ENCODE measurements around the gene GLT1D1. TPM values are rescaled to one million over a fixed set of nuclear protein-coding genes. Genes with fewer than 3 reads are reported as not detected.
"Not testable (repeated sequence)": the region's sequence is repeated elsewhere in the genome, so short reads cannot be mapped to it uniquely, and the experiment has no call there.

Gene GLT1D1
- total and polyA plus RNA-seq, 7 donors: 0.23 to 0.95 (median 0.49) TPM

- no peaks in the 10 kb centered on the region for H3K36me3 ChIP-seq
- TF ChIP-seq POLR2A (IDR thresholded peaks at IDR 0.05): no peak
- no peaks in the 10 kb centered on the region for H3K4me1 ChIP-seq
- H3K27me3 ChIP-seq: peaks cover 0 to 17% (median 10%) of the 10 kb centered on the region in 3 donors
- no peak overlapping the region for H3K27ac ChIP-seq
- peak; percentile 37 for DNase-seq
- no peak overlapping the region for H3K4me3 ChIP-seq
- WGBS, 2 donors: 95 to 96% methylated on average over 14 of the region's 14 CpGs
- no peaks in the 10 kb centered on the region for H3K9me3 ChIP-seq
- intact Hi-C loops (cut with DNase I): no loop called here
Observed at GRCh38 chr12:128848371-128848770, 4.9 kb upstream of the GLT1D1 start.

- 55 to 59% methylated on average over 6 of the region's 6 CpGs for WGBS, 2 donors
- H3K27ac ChIP-seq: not testable (repeated sequence)
Observed at GRCh38 chr12:128849806-128850205, 3.5 kb upstream of the GLT1D1 start.

GRCh38 chr12:128850400-128850799 is 2.9 kb upstream of the GLT1D1 start:
- no peak for TF ChIP-seq CTCF (IDR thresholded peaks at IDR 0.05)
- Histone ChIP-seq H3K27ac (no peak overlapping the region), H3K36me3 (no peaks in the 10 kb centered on the region), H3K4me3 (no peak overlapping the region), H3K4me1 (peaks cover 0 to 5% (median 4%) of the 10 kb centered on the region in 4 donors), H3K27me3 (peaks cover 0 to 34% (median 18%) of the 10 kb centered on the region in 3 donors), H3K9me3 (no peaks in the 10 kb centered on the region)
- intact Hi-C loops (cut with DNase I): no loop called here
- DNase-seq: no peak
- 68 to 71% methylated on average over 3 of the region's 3 CpGs for WGBS, 2 donors

More at GRCh38 chr12:128849806-128850205, 3.5 kb upstream of the GLT1D1 start:
- H3K36me3 ChIP-seq; H3K4me3 ChIP-seq; H3K4me1 ChIP-seq; intact Hi-C loops (cut with DNase I); H3K9me3 ChIP-seq: not testable (repeated sequence)
- peaks cover 0 to 31% (median 18%) of the 10 kb centered on the region in 3 donors for H3K27me3 ChIP-seq
- DNase-seq: peak; percentile 18

GRCh38 chr12:128851429-128851828 is 1.8 kb upstream of the GLT1D1 start:
- H3K27ac ChIP-seq; H3K4me3 ChIP-seq; DNase-seq; intact Hi-C loops (cut with DNase I); H3K4me1 ChIP-seq; H3K9me3 ChIP-seq; H3K36me3 ChIP-seq: not testable (repeated sequence)
- WGBS, 2 donors: 78 to 88% methylated on average over 7 of the region's 7 CpGs
- peaks cover 0 to 35% (median 18%) of the 10 kb centered on the region in 3 donors for H3K27me3 ChIP-seq

- Histone ChIP-seq H3K27me3 (peaks cover 0 to 35% (median 18%) of the 10 kb centered on the region in 3 donors), H3K27ac (no peak overlapping the region), H3K36me3 (no peaks in the 10 kb centered on the region), H3K4me3 (no peak overlapping the region), H3K9me3 (no peaks in the 10 kb centered on the region), H3K4me1 (peaks cover 0 to 5% (median 4%) of the 10 kb centered on the region in 4 donors)
- DNase-seq: peak; percentile 40
- intact Hi-C loops (cut with DNase I): no loop called here
- TF ChIP-seq POLR2AphosphoS5 (IDR thresholded peaks at IDR 0.05) (no peak), CTCF (IDR thresholded peaks at IDR 0.05) (no peak), POLR2A (IDR thresholded peaks at IDR 0.05) (no peak), EP300 (IDR thresholded peaks at IDR 0.05) (no peak)
- WGBS, 2 donors: 82 to 89% methylated on average over 8 of the region's 8 CpGs
Observed at GRCh38 chr12:128852026-128852698, 1.1 kb upstream of the GLT1D1 start.

GRCh38 chr12:128853600-128854197 is 421 bp downstream of the GLT1D1 start:
- Histone ChIP-seq H3K9me3 (no peaks in the 10 kb centered on the region), H3K4me3 (peak overlapping the region in 2 of 4 donors; percentile 14 to 23), H3K27me3 (peaks cover 0 to 35% (median 18%) of the 10 kb centered on the region in 3 donors), H3K27ac (no peak overlapping the region), H3K36me3 (no peaks in the 10 kb centered on the region), H3K4me1 (peaks cover 0 to 5% (median 4%) of the 10 kb centered on the region in 4 donors)
- TF ChIP-seq EP300 (IDR thresholded peaks at IDR 0.05) (no peak), POLR2A (IDR thresholded peaks at IDR 0.05) (no peak)
- DNase-seq: peak; percentile 57
- WGBS, 2 donors: 1 to 16% methylated on average over 74 of the region's 74 CpGs
- intact Hi-C loops (cut with DNase I): no loop called here
